ENCODE results near the gene DHH.

DHH gene

GRCh38 chr12:49108958-49109404, 14.4 kb upstream of the DHH start:
- DNase-seq = no peak

- DNase-seq = no peak
Observed at GRCh38 chr12:49105504-49106084, 11.0 kb upstream of the DHH start.

- DNase-seq = no peak
Observed at GRCh38 chr12:49104822-49105221, 10.2 kb upstream of the DHH start.

- no peak for DNase-seq
Observed at GRCh38 chr12:49100380-49100779, 5.8 kb upstream of the DHH start.

- no peak for DNase-seq
Observed at GRCh38 chr12:49098703-49099102, 4.1 kb upstream of the DHH start.

GRCh38 chr12:49098035-49098451, 3.4 kb upstream of the DHH start:
- peak in 1 of 2 experiments; percentile 19 for DNase-seq

GRCh38 chr12:49097381-49097780, 2.8 kb upstream of the DHH start:
- no peak for DNase-seq

- no peak for DNase-seq
Observed at GRCh38 chr12:49094975-49095365, 369 bp upstream of the DHH start.

GRCh38 chr12:49093792-49094159, 825 bp downstream of the DHH start:
- DNase-seq = no peak

- DNase-seq = no peak
Observed at GRCh38 chr12:49092816-49093406, 1.7 kb downstream of the DHH start.

GRCh38 chr12:49092086-49092815, 2.4 kb downstream of the DHH start:
- DNase-seq = peak; percentile 54 to 69

GRCh38 chr12:49091836-49092085, 2.8 kb downstream of the DHH start:
- DNase-seq = no peak

- DNase-seq = no peak
Observed at GRCh38 chr12:49091056-49091835, 3.4 kb downstream of the DHH start.

- DNase-seq = peak; percentile 15 to 57
Observed at GRCh38 chr12:49089821-49090773, 4.5 kb downstream of the DHH start.

GRCh38 chr12:49088932-49089330, 5.7 kb downstream of the DHH start:
- no peak for DNase-seq

- DNase-seq = peak; percentile 77 to 88
Observed at GRCh38 chr12:49088150-49088931, 6.3 kb downstream of the DHH start.

- DNase-seq = no peak
Observed at GRCh38 chr12:49086116-49086515, 8.5 kb downstream of the DHH start.

- no peak for DNase-seq
Observed at GRCh38 chr12:49084438-49084837, 10.2 kb downstream of the DHH start.

GRCh38 chr12:49079793-49080192, 14.8 kb downstream of the DHH start:
- no peak for DNase-seq

GRCh38 chr12:49070971-49071370, 23.6 kb downstream of the DHH start:
- no peak for DNase-seq

- peak; percentile 91 to 94 for DNase-seq
Observed at GRCh38 chr12:49069507-49070346, 24.9 kb downstream of the DHH start, which contains the start of gene RHEBL1. TSS of gene RHEBL1 (minus strand) at chr12:49069979. CDS start at chr12:49069785, 194 bp downstream.

All from NCI-H1930 (cell line).